ENCODE data around the gene AUTS2. TPM values are rescaled to one million over a fixed set of nuclear protein-coding genes. Genes with fewer than 3 reads are reported as not detected.

Gene AUTS2
- total RNA-seq, 1 donor from 2014 or later: 56.0 TPM

DNA sequence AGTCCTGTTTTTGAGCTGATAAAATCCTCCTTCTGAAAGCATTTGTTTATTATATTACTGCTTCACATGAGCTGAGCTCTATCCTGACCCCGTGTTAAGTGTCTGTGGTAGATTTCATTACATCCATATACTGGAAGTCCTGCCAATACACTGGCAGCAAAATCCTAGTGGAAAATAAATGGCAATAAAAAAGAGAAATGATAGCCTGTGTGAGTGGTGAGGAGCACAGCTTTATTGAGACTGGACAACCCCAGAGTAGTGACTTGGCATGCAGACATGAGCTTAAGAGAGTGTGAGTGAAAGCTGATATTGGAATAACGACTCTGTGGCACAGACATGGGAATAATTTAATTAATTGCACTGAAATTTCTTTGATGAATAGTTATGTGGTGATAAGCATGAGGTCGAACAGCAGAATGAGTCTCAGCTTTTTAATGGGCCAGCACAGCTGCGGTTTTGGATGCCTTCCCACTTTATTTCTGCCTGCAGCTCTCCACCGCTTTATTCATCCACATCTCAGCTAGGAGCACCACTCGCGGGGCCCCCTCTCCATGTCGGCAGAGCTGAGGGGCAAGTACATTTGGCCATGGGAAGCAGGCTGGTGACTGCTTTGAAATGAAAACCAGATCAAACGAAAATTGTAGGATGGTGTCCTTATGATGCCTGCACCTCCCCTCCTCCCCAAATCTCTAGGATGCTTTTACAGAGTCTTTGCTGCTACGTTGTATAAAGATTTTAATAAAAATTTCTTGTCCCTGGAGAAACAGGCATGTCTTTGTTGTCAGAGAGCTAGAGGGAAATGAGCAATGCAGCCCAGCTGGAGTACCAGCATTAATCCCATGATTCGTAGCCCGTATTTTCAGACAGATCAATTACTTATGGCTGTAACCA lies 494.3 kb downstream of the AUTS2 start:
- TF ChIP-seq, protein P1, sequence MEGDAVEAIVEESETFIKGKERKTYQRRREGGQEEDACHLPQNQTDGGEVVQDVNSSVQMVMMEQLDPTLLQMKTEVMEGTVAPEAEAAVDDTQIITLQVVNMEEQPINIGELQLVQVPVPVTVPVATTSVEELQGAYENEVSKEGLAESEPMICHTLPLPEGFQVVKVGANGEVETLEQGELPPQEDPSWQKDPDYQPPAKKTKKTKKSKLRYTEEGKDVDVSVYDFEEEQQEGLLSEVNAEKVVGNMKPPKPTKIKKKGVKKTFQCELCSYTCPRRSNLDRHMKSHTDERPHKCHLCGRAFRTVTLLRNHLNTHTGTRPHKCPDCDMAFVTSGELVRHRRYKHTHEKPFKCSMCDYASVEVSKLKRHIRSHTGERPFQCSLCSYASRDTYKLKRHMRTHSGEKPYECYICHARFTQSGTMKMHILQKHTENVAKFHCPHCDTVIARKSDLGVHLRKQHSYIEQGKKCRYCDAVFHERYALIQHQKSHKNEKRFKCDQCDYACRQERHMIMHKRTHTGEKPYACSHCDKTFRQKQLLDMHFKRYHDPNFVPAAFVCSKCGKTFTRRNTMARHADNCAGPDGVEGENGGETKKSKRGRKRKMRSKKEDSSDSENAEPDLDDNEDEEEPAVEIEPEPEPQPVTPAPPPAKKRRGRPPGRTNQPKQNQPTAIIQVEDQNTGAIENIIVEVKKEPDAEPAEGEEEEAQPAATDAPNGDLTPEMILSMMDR (IDR thresholded peaks at IDR 0.05): no peak
- Histone ChIP-seq H3K36me3 (no peaks in the 10 kb centered on the region), H3K4me1 (no peaks in the 10 kb centered on the region), H3K4me3 (no peak overlapping the region), H3K27me3 (no peaks in the 10 kb centered on the region), H3K27ac (no peak overlapping the region), H3K9me3 (no peaks in the 10 kb centered on the region)
- intact Hi-C loops (cut with DNase I): no loop called here
- DNase-seq (no peak), ATAC-seq (no peak)

DNA sequence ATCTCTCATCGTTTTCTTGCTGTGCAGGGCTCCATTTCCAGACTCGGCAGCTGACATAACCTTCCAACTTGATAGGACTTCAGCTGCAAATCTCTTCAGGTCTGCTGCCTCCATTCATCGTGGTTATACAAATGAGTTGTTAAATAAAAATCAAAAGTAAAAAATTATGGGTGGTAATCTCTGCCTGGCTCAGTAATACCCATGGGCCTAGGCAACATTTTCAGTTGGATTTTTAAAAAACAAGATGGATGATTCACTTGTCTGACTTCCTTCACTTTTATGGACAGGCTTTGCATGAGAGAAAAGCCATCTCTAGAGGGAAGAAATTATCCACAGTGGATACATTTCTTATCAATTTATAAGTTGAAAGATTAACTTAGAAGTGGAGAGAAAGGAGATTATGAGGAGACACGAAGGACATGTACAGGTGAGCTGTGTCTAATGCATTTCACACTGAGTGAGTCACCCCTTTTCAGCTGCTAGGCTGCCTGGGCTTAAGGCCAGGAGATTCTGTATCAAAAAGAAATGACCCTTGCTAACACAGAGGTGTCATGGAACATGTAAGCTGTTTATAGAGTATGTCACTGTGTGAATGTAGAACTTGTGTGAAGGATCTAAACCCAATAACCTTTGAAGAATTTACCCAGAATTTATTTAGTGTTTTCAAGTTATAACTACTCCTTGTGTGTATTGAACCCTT lies 495.1 kb downstream of the AUTS2 start:
- ATAC-seq (peak; percentile 29), DNase-seq (no peak)
- intact Hi-C loops (cut with DNase I): no loop called here
- H3K27me3 ChIP-seq: no peaks in the 10 kb centered on the region
- H3K27ac ChIP-seq: no peak overlapping the region
- no peaks in the 10 kb centered on the region for H3K9me3 ChIP-seq
- TF ChIP-seq, protein P1 (IDR thresholded peaks at IDR 0.05): no peak
- H3K36me3 ChIP-seq: no peaks in the 10 kb centered on the region
- no peak overlapping the region for H3K4me3 ChIP-seq
- H3K4me1 ChIP-seq: no peaks in the 10 kb centered on the region

DNA sequence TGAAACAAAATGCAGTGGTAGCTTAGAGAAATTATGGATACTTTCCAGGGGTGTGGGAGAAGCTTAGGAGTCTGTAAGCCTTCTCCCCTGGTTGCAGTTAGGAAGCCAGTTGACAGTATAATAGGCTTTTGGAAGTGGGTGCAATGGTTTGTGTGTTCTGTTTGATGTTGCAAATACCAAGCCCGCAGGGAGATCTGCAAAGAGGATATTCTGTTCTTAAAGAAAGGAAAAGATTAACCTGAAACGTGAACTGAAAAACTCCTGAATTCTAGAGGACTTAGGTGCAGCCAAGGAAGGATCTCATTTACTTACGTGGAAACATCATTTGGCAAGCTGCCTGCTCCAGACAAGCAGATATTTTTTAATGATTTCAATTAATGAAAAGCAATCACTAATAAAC lies 496.6 kb downstream of the AUTS2 start:
- Histone ChIP-seq H3K27me3 (no peaks in the 10 kb centered on the region), H3K27ac (no peak overlapping the region), H3K4me1 (peaks cover 5% of the 10 kb centered on the region), H3K36me3 (no peaks in the 10 kb centered on the region), H3K9me3 (no peaks in the 10 kb centered on the region), H3K4me3 (no peak overlapping the region)
- intact Hi-C loops (cut with DNase I): no loop called here
- TF ChIP-seq, protein P1 (IDR thresholded peaks at IDR 0.05): no peak
- ATAC-seq: no peak
- DNase-seq: no peak

DNA sequence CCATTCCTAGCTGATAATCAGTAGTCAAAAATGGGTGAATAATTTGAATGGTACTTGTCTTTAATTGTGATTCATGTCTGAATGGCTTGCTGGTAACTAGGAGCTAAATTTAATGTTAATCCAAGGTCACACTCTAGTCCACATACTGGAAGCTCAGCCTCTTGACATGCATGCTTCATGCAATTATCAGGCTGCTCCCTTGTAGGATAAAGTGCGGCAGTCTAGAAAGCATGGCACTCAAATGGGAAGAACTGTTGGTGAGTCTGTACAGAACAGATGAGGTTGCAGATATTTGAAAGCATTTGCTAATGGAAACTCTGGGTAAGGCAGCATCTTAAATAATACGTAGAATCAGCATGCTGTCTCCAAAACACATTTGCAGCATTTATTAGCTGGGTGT lies 499.4 kb downstream of the AUTS2 start:
- intact Hi-C loops (cut with DNase I): no loop called here
- ATAC-seq (no peak), DNase-seq (no peak)
- H3K9me3 ChIP-seq: no peaks in the 10 kb centered on the region
- no peaks in the 10 kb centered on the region for H3K27me3 ChIP-seq
- H3K27ac ChIP-seq: no peak overlapping the region
- H3K36me3 ChIP-seq: no peaks in the 10 kb centered on the region
- peaks cover 5% of the 10 kb centered on the region for H3K4me1 ChIP-seq
- H3K4me3 ChIP-seq: no peak overlapping the region
- TF ChIP-seq, protein P1 (IDR thresholded peaks at IDR 0.05): no peak

DNA sequence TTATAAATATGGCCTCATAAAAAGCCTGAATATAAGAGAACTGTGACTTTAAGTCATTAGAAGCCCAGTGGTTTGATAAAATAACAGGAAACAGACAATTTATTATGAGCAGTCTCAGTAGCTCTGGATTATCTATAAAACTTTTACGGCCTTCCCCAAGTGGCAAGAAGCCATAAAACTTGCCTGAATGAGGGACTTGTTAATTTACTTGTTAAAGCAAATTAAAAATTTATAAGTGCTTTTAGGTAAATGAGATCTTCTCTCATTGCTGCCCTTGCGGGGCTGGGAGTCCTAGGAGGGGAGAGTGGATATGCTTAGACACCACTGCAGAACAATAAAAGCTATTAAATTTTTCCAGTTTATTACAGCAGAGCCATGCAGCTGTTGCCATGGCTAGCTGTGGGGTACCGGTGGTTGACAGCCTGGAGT lies 499.9 kb downstream of the AUTS2 start:
- no peaks in the 10 kb centered on the region for H3K27me3 ChIP-seq
- H3K4me3 ChIP-seq: no peak overlapping the region
- intact Hi-C loops (cut with DNase I): no loop called here
- ATAC-seq (no peak), DNase-seq (no peak)
- TF ChIP-seq, protein P1 (IDR thresholded peaks at IDR 0.05): no peak
- H3K36me3 ChIP-seq: no peaks in the 10 kb centered on the region
- peaks cover 5% of the 10 kb centered on the region for H3K4me1 ChIP-seq
- no peaks in the 10 kb centered on the region for H3K9me3 ChIP-seq
- no peak overlapping the region for H3K27ac ChIP-seq
